Measurements from ENCODE around the gene TLCD1. TPM values are rescaled to one million over a fixed set of nuclear protein-coding genes. Genes with fewer than 3 reads are reported as not detected.

Gene TLCD1
- total and polyA plus RNA-seq, 10 donors, result 0.97 to 3.5 (median 2.3) TPM; not detected in 1

- Histone ChIP-seq H3K27ac (peak overlapping the region; percentile 81 to 96 (median 93)), H3K27me3 (replicated peaks in 1 of 7) (peaks cover 0 to 14% (median 0%) of the 10 kb centered on the region in 7 donors), H3K36me3 (peaks cover 0 to 27% (median 23%) of the 10 kb centered on the region in 6 donors), H3K9me3 (no peaks in the 10 kb centered on the region), H3K4me3 (peak overlapping the region; percentile 60 to 91 (median 70)), H3K4me1 (peaks cover 25 to 98% (median 82%) of the 10 kb centered on the region in 6 donors)
- 1 to 3% (median 1%) methylated on average over 21 to 61 of the region's 61 CpGs for WGBS, 5 donors
- intact Hi-C loops (cut with DNase I; ENCODE audit: low total_unique reads), result no loop called here
- TF ChIP-seq CTCF (IDR thresholded peaks at IDR 0.05 in 8 of 11, conservative IDR thresholded peaks at IDR 0.05 in 3 of 11) (no peak), POLR2AphosphoS5 (IDR thresholded peaks at IDR 0.05) (no peak), POLR2A (IDR thresholded peaks at IDR 0.05) (no peak)
- peak; percentile 89 for DNase-seq
Observed at GRCh38 chr17:28744104-28744971, 18.3 kb upstream of the TLCD1 start.

GRCh38 chr17:28743243-28744103 lies 17.4 kb upstream of the TLCD1 start, which contains the start of gene TRAF4:
Gene TRAF4, plus strand, starts transcription at chr17:28744011. Its CDS starts 102 bp downstream, at chr17:28744113.
- Histone ChIP-seq H3K4me1 (peaks cover 25 to 98% (median 85%) of the 10 kb centered on the region in 6 donors), H3K36me3 (peaks cover 0 to 18% (median 15%) of the 10 kb centered on the region in 6 donors), H3K27me3 (replicated peaks in 1 of 7) (peaks cover 0 to 14% (median 0%) of the 10 kb centered on the region in 7 donors), H3K9me3 (no peaks in the 10 kb centered on the region), H3K4me3 (peak within 1 kb of the TSS; percentile 60 to 91 (median 70)), H3K27ac (peak within 1 kb of the TSS; percentile 81 to 96 (median 93))
- intact Hi-C loops (cut with DNase I; ENCODE audit: low total_unique reads), result no loop called here
- peak; percentile 95 for DNase-seq
- peak in 2 of 3 donors; percentile 75 to 87 for TF ChIP-seq POLR2A (IDR thresholded peaks at IDR 0.05)
- peak; percentile 79 to 90 (median 89) for TF ChIP-seq POLR2AphosphoS5 (IDR thresholded peaks at IDR 0.05)
- peak in 5 of 11 experiments; percentile 26 to 57 (median 41) for TF ChIP-seq CTCF (IDR thresholded peaks at IDR 0.05 in 8 of 11, conservative IDR thresholded peaks at IDR 0.05 in 3 of 11)
- 1 to 8% (median 2%) methylated on average over 23 to 70 of the region's 70 CpGs for WGBS, 5 donors

GRCh38 chr17:28741358-28742349 lies 15.6 kb upstream of the TLCD1 start:
- peaks cover 0 to 14% (median 0%) of the 10 kb centered on the region in 7 donors for H3K27me3 ChIP-seq (replicated peaks in 1 of 7)
- DNase-seq, result peak; percentile 85
- WGBS, 5 donors, result 45 to 55% (median 50%) methylated on average over 18 to 19 of the region's 19 CpGs
- intact Hi-C loops (cut with DNase I; ENCODE audit: low total_unique reads), result no loop called here
- H3K27ac ChIP-seq, result peak overlapping the region in 7 of 8 donors; percentile 20 to 96 (median 94)
- no peaks in the 10 kb centered on the region for H3K9me3 ChIP-seq
- peaks cover 20 to 95% (median 81%) of the 10 kb centered on the region in 6 donors for H3K4me1 ChIP-seq
- H3K4me3 ChIP-seq, result peak overlapping the region in 1 of 8 donors; percentile 7
- peaks cover 0 to 9% (median 0%) of the 10 kb centered on the region in 6 donors for H3K36me3 ChIP-seq
- TF ChIP-seq CTCF (IDR thresholded peaks at IDR 0.05 in 8 of 11, conservative IDR thresholded peaks at IDR 0.05 in 3 of 11), result no peak
- no peak for TF ChIP-seq POLR2A (IDR thresholded peaks at IDR 0.05)
- peak in 2 of 3 donors; percentile 60 to 71 for TF ChIP-seq POLR2AphosphoS5 (IDR thresholded peaks at IDR 0.05)

Data from spleen (tissue), 11 donors.